Spleen (tissue), 11 donors: Measurements from ENCODE around the gene EEF2. TPM values are rescaled to one million over a fixed set of nuclear protein-coding genes. Genes with fewer than 3 reads are reported as not detected.

Experiments used
- DNase-seq: peaks from one replicate; pipeline ENCODE4 v3.0.0-alpha.2; 2020
- H3K27ac ChIP-seq, 8 donors: fragments of 200-600 bp; sonication (generic) in 7 of 8; 1 replicate in 4 of 8; 2 replicates in 4 of 8; pipeline versions ENCODE4 v1.5.0 to v1.8.0; 2016 to 2021; ENCODE audit warnings: inconsistent platforms in 4 of 8, mild to moderate bottlenecking in 4 of 8, moderate library complexity in 1 of 8
- H3K27me3 ChIP-seq, 7 donors: fragments of 200-600 bp; sonication (generic) in 6 of 7; replicated peaks in 1 of 7; 1 replicate in 4 of 7; 2 replicates in 3 of 7; pipeline versions ENCODE4 v1.5.0 to v1.8.0; 2016 to 2021; ENCODE audit warnings: inconsistent platforms in 3 of 7, mild to moderate bottlenecking in 1 of 7
- H3K36me3 ChIP-seq, 6 donors: fragments of 200-600 bp; sonication (generic) in 5 of 6; 1 replicate in 4 of 6; 2 replicates in 2 of 6; pipeline versions ENCODE4 v1.5.0 to v1.8.0; 2016 to 2021; ENCODE audit warnings: inconsistent platforms in 2 of 6
- H3K4me1 ChIP-seq, 6 donors: fragments of 200-600 bp; sonication (generic) in 5 of 6; 1 replicate in 3 of 6; 2 replicates in 3 of 6; pipeline versions ENCODE4 v1.5.0 to v1.8.0; 2016 to 2021; ENCODE audit warnings: inconsistent platforms in 3 of 6
- H3K4me3 ChIP-seq, 8 donors: fragments of 200-600 bp; sonication (generic) in 7 of 8; 1 replicate in 4 of 8; 2 replicates in 4 of 8; pipeline versions ENCODE4 v1.5.0 to v1.8.0; 2016 to 2021; ENCODE audit warnings: inconsistent platforms in 4 of 8, mild to moderate bottlenecking in 4 of 8, moderate library complexity in 2 of 8
- H3K9me3 ChIP-seq, 8 donors: fragments of 200-600 bp; sonication (generic) in 7 of 8; 1 replicate in 4 of 8; 2 replicates in 4 of 8; pipeline versions ENCODE4 v1.5.0 to v1.8.0; 2016 to 2021; ENCODE audit warnings: inconsistent platforms in 4 of 8
- POLR2A ChIP-seq, 3 donors: fragments of 450-650 bp; IDR thresholded peaks; one replicate each; pipeline ENCODE4 v1.5.1; 2017; ENCODE audit warnings: antibody characterized with exemption in 3 of 3, mild to moderate bottlenecking in 1 of 3
- WGBS, 5 donors: extraction: QIAGEN DNeasy Blood & Tissue Kit in 3 of 5; methylation state at CpG; one replicate each; pipeline versions ENCODE4 v1.1.5 to v1.1.7; 2013 to 2018; 5-methylcytosine and 5-hydroxymethylcytosine counted together
- intact Hi-C: fragments of 100-400 bp; cut with DNase I; formaldehyde crosslinking; loops from one replicate; pipeline ENCODE4 v1.15.0; 2023; ENCODE audit warnings: low total_unique reads
- microRNA-seq, 3 donors: library from miRNA; unstranded; fragments of <30 nt; microRNA quantifications; one replicate each; pipeline versions ENCODE4 to v1.1.0, GENCODE V29; 2019 to 2020
- polyA plus RNA-seq, 3 donors: library from polyadenylated mRNA; stranded (reverse); fragments of 200-250 nt; gene quantifications; one replicate each; pipeline ENCODE4 v1.2.1, GENCODE V29; 2013
- small RNA-seq, 4 donors: library from RNA; depleted of rRNA; stranded (forward); fragments of <200 nt; gene quantifications; one replicate each; pipeline ENCODE3, GENCODE V24; 2016
- total RNA-seq, 7 donors: library from RNA; depleted of rRNA in 3 of 7; stranded (reverse); fragments of >200 nt in 3 of 7; fragmentation: NEBNext Ultra II Directional in 4 of 7; extraction: Animal tissue kit (Norgen Biotek cat#: 25700) in 4 of 7; gene quantifications; one replicate each; pipeline versions ENCODE4 v1.1.0 to v1.2.1, GENCODE V29; 2016 to 2021
- TF ChIP-seq, protein P1 (sequence below), 11 experiments: fragments of 200-600 bp in 7 of 11; fragments of 450-650 bp in 4 of 11; sonication (generic) in 4 of 11; IDR thresholded peaks in 8 of 11; conservative IDR thresholded peaks in 3 of 11; 1 replicate in 7 of 11; 2 replicates in 4 of 11; pipeline versions ENCODE4 v1.4.0 to v1.8.0; 2016 to 2021; ENCODE audit warnings: antibody characterized with exemption in 11 of 11, inconsistent platforms in 4 of 11, mild to moderate bottlenecking in 1 of 11
- donor health status: healthy with polysubstance abuse.
- donor health status: DM: no; HTN: no; CAD: no; lungs with moderate emphysema.
- donor health status: DM: no; HTN: no; CAD: no.
- donor health status: Bipolar disorder and iron deficiency.
- donor health status: healthy.
- donor health status: DM: no; HTN: no; CAD: no.
- donor health status: DM: yes; HTN: yes; CAD: no.

EEF2 gene
- total and polyA plus RNA-seq, 10 donors = 565 to 1,961 (median 1,262) TPM

DNA sequence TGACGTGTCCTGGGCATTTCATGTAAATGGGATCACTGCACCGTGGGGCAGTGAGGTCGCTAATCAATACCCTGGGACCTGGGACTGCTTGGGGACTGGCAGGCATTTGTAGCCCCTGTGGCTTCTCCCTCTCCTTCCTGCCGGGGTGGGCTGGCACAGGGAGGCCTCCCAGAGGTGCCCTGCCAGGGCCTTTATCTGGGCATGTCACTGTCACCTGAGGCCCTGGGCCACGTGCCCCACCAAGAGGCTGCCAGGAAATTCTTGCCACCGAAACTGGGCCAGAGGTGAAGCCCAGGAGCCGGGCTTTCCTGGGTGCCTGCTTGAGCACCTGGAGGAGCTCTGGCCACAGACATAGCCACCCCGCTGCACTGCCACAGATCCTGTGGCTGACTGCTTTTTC is 54.2 kb downstream of the EEF2 start:
- Histone ChIP-seq H3K27me3 (peaks cover 0 to 56% (median 17%) of the 10 kb centered on the region in 7 donors), H3K4me3 (no peak overlapping the region), H3K4me1 (peaks cover 0 to 12% (median 5%) of the 10 kb centered on the region in 6 donors), H3K27ac (no peak overlapping the region), H3K36me3 (no peaks in the 10 kb centered on the region), H3K9me3 (no peaks in the 10 kb centered on the region)
- intact Hi-C loops = no loop called here
- DNase-seq = no peak
- 61 to 77% (median 70%) methylated on average over 3 to 8 of the region's 8 CpGs for WGBS, 5 donors
- TF ChIP-seq, protein P1, sequence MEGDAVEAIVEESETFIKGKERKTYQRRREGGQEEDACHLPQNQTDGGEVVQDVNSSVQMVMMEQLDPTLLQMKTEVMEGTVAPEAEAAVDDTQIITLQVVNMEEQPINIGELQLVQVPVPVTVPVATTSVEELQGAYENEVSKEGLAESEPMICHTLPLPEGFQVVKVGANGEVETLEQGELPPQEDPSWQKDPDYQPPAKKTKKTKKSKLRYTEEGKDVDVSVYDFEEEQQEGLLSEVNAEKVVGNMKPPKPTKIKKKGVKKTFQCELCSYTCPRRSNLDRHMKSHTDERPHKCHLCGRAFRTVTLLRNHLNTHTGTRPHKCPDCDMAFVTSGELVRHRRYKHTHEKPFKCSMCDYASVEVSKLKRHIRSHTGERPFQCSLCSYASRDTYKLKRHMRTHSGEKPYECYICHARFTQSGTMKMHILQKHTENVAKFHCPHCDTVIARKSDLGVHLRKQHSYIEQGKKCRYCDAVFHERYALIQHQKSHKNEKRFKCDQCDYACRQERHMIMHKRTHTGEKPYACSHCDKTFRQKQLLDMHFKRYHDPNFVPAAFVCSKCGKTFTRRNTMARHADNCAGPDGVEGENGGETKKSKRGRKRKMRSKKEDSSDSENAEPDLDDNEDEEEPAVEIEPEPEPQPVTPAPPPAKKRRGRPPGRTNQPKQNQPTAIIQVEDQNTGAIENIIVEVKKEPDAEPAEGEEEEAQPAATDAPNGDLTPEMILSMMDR (IDR thresholded peaks at IDR 0.05 in 8 of 11, conservative IDR thresholded peaks at IDR 0.05 in 3 of 11) = no peak
- no peak for TF ChIP-seq POLR2A (IDR thresholded peaks at IDR 0.05)

Small RNA genes within 50 kb of the gene (microRNA-seq; reads per million reads assigned to microRNA genes)
- 0 reads per million in 3 donors for gene MIR637

Small RNA genes within 50 kb of the gene (small RNA-seq; reads per million reads assigned to genes)
- gene SNORD37 = 3.9 to 7.8 (median 5.2) reads per million in 4 donors

Other genes with a start within 250 kb of the EEF2 start
- gene APBA3, start 223.8 kb downstream of the EEF2 start, total RNA-seq = 10 to 100 TPM; 28.8 to 37.1 (median 34.3) TPM
- gene APBA3, start 223.8 kb downstream of the EEF2 start, polyA plus RNA-seq = 10 to 100 TPM; 17.1 to 30.8 (median 17.5) TPM
- gene MRPL54, start 222.8 kb downstream of the EEF2 start, total RNA-seq = 10 to 100 TPM; 38.7 to 66.2 (median 48.2) TPM
- 100 to 1,000 TPM; 128 to 157 (median 140) TPM for gene MRPL54, start 222.8 kb downstream of the EEF2 start, polyA plus RNA-seq
- gene RAX2, start 213.2 kb downstream of the EEF2 start, total RNA-seq = not detected
- gene RAX2, start 213.2 kb downstream of the EEF2 start, polyA plus RNA-seq = not detected
- 10 to 100 TPM in 6 of 7 donors, 1 to 10 TPM in 1; 8.1 to 22.6 (median 15.2) TPM for gene MATK, start 199.1 kb downstream of the EEF2 start, total RNA-seq
- gene MATK, start 199.1 kb downstream of the EEF2 start, polyA plus RNA-seq = 10 to 100 TPM; 16.2 to 19.1 (median 18.7) TPM
- gene ZFR2, start 116.4 kb downstream of the EEF2 start, total RNA-seq = under 1 TPM in 4 of 7 donors, not detected in 3; 0.13 to 0.92 (median 0.47) TPM
- gene ZFR2, start 116.4 kb downstream of the EEF2 start, polyA plus RNA-seq = under 1 TPM; 0.11 to 0.43 (median 0.26) TPM
- gene ATCAY, start 104.8 kb downstream of the EEF2 start, total RNA-seq = not detected
- gene ATCAY, start 104.8 kb downstream of the EEF2 start, polyA plus RNA-seq = not detected
- not detected for gene NMRK2, start 52.4 kb downstream of the EEF2 start, total RNA-seq
- gene NMRK2, start 52.4 kb downstream of the EEF2 start, polyA plus RNA-seq = 1 to 10 TPM in 1 of 3 donors, under 1 TPM in 2; 0.29 to 1.5 (median 0.52) TPM
- 10 to 100 TPM; 37.1 to 49.3 (median 46.7) TPM for gene DAPK3, start 14.4 kb downstream of the EEF2 start, total RNA-seq
- 10 to 100 TPM; 26.5 to 68.8 (median 30.8) TPM for gene DAPK3, start 14.4 kb downstream of the EEF2 start, polyA plus RNA-seq
- 10 to 100 TPM; 16.4 to 30.5 (median 29.0) TPM for gene PIAS4, start 22.3 kb upstream of the EEF2 start, total RNA-seq
- 10 to 100 TPM in 1 of 3 donors, 1 to 10 TPM in 2; 6.2 to 13.9 (median 6.4) TPM for gene PIAS4, start 22.3 kb upstream of the EEF2 start, polyA plus RNA-seq
- gene ZBTB7A, start 81.4 kb upstream of the EEF2 start, total RNA-seq = 10 to 100 TPM; 43.0 to 68.1 (median 53.7) TPM
- gene ZBTB7A, start 81.4 kb upstream of the EEF2 start, polyA plus RNA-seq = 10 to 100 TPM in 1 of 3 donors, 1 to 10 TPM in 2; 4.0 to 15.2 (median 4.2) TPM
- 100 to 1,000 TPM in 5 of 7 donors, 10 to 100 TPM in 2; 95.3 to 131 (median 101) TPM for gene MAP2K2, start 138.7 kb upstream of the EEF2 start, total RNA-seq
- gene MAP2K2, start 138.7 kb upstream of the EEF2 start, polyA plus RNA-seq = 100 to 1,000 TPM; 117 to 165 (median 160) TPM
- 1 to 10 TPM in 1 of 7 donors, under 1 TPM in 2, not detected in 4; 0.19 to 1.1 (median 0.37) TPM for gene CREB3L3, start 168.2 kb upstream of the EEF2 start, total RNA-seq
- under 1 TPM in 1 of 3 donors, not detected in 2; 0.07 TPM for gene CREB3L3, start 168.2 kb upstream of the EEF2 start, polyA plus RNA-seq
- gene SIRT6, start 197.1 kb upstream of the EEF2 start, total RNA-seq = 10 to 100 TPM; 15.9 to 39.8 (median 27.7) TPM
- 10 to 100 TPM; 23.1 to 37.5 (median 35.6) TPM for gene SIRT6, start 197.1 kb upstream of the EEF2 start, polyA plus RNA-seq
- 1 to 10 TPM in 3 of 7 donors, under 1 TPM in 4; 0.67 to 2.2 (median 0.97) TPM for gene ANKRD24, start 197.2 kb upstream of the EEF2 start, total RNA-seq
- gene ANKRD24, start 197.2 kb upstream of the EEF2 start, polyA plus RNA-seq = 1 to 10 TPM in 1 of 3 donors, under 1 TPM in 2; 0.70 to 1.4 (median 0.80) TPM
- gene EBI3, start 244.1 kb upstream of the EEF2 start, total RNA-seq = 10 to 100 TPM; 16.2 to 60.6 (median 38.1) TPM
- 10 to 100 TPM; 15.0 to 32.9 (median 27.5) TPM for gene EBI3, start 244.1 kb upstream of the EEF2 start, polyA plus RNA-seq